IMR-90 (cell line): ENCODE results near the gene MTAP. TPM values are rescaled to one million over a fixed set of nuclear protein-coding genes. Genes with fewer than 3 reads are reported as not detected.
A peak's percentile ranks its signal among the peaks of the same experiment; 100 is the strongest.

Experiments used
- ATAC-seq: fragments of 200-7000 bp; cut with Tn5 transposase; 2 replicates; pipeline ENCODE4 v1.9.1; 2020; ENCODE audit warnings: low read depth, mild to moderate bottlenecking, moderate library complexity
- BruUV-seq: library from RNA; stranded (reverse); fragments of 400-500 nt; replicated peaks from 2 replicates; lab custom pipeline; 2021; lab: Mats Ljungman, UMichigan
- CTCF ChIA-PET: fragments of 300-600 bp; formaldehyde crosslinking; extraction: SDS; loops from one replicate; lab custom pipeline; 2021; ENCODE audit warnings: antibody characterized with exemption; lab: Yijun Ruan, JAX
- POLR2A ChIA-PET: fragments of 300-600 bp; sonication (Branson Sonifier 250); formaldehyde crosslinking; loops from one replicate; lab custom pipeline; 2022; ENCODE audit warnings: antibody characterized with exemption; ENCODE audit not compliant: unreplicated experiment; lab: Charles Lee
- DNase-seq: peaks from one replicate; pipeline ENCODE4 v3.0.0; 2013
- H2AFZ ChIP-seq: replicated peaks from 2 replicates; pipeline ENCODE3; 2013; ENCODE audit warnings: low read length, mild to moderate bottlenecking; ENCODE audit not compliant: poor library complexity
- H2AK5ac ChIP-seq: 2 replicates; pipeline ENCODE4 v1.6.1; 2013; ENCODE audit warnings: low read depth, low read length, inconsistent platforms
- H2AK9ac ChIP-seq: replicated peaks from 2 replicates; pipeline ENCODE3; 2013; ENCODE audit warnings: mild to moderate bottlenecking, low read depth, low read length, moderate library complexity; ENCODE audit not compliant: poor library complexity
- H2BK120ac ChIP-seq: 2 replicates; pipeline ENCODE4 v1.6.1; 2013; ENCODE audit warnings: low read depth, low read length, inconsistent platforms
- H2BK15ac ChIP-seq: 3 replicates; pipeline ENCODE4 v1.6.1; 2013; ENCODE audit warnings: low read depth, low read length, inconsistent platforms
- H2BK20ac ChIP-seq: 2 replicates; pipeline ENCODE4 v1.6.1; 2013; ENCODE audit warnings: low read depth, mild to moderate bottlenecking, inconsistent platforms, low read length, moderate library complexity
- H2BK5ac ChIP-seq: 2 replicates; pipeline ENCODE4 v1.6.1; 2013; ENCODE audit warnings: mild to moderate bottlenecking, low read depth, low read length, inconsistent platforms; ENCODE audit not compliant: poor library complexity, severe bottlenecking
- H3K14ac ChIP-seq: replicated peaks from 2 replicates; pipeline ENCODE4 v1.6.1; 2013; ENCODE audit warnings: low read depth, low read length, inconsistent platforms
- H3K18ac ChIP-seq: 2 replicates; pipeline ENCODE4 v1.6.1; 2013; ENCODE audit warnings: low read depth, low read length, control low read depth
- H3K23ac ChIP-seq: 2 replicates; pipeline ENCODE4 v1.6.1; 2013; ENCODE audit warnings: low read depth, low read length, inconsistent platforms
- H3K27ac ChIP-seq: 2 replicates; pipeline ENCODE4 v1.5.1; 2013; ENCODE audit warnings: mild to moderate bottlenecking, control low read depth, low read length; ENCODE audit not compliant: insufficient read depth
- H3K27me3 ChIP-seq: 2 replicates; pipeline ENCODE4 v1.6.1; 2013; ENCODE audit warnings: low read length; ENCODE audit not compliant: control insufficient read depth, insufficient read depth
- H3K36me3 ChIP-seq: 2 replicates; pipeline ENCODE4 v1.6.1; 2013; ENCODE audit warnings: low read length, mixed read lengths; ENCODE audit not compliant: control insufficient read depth, insufficient read depth
- H3K4ac ChIP-seq: 2 replicates; pipeline ENCODE4 v1.6.1; 2013; ENCODE audit warnings: low read depth, low read length, inconsistent platforms
- H3K4me1 ChIP-seq: 2 replicates; pipeline ENCODE4 v1.6.1; 2013; ENCODE audit warnings: low read length, mixed read lengths; ENCODE audit not compliant: control insufficient read depth, insufficient read depth
- H3K4me2 ChIP-seq: 2 replicates; pipeline ENCODE4 v1.6.1; 2013; ENCODE audit warnings: low read depth, mild to moderate bottlenecking, control low read depth, low read length, moderate library complexity
- H3K4me3 ChIP-seq: 2 replicates; pipeline ENCODE4 v1.5.1; 2013; ENCODE audit warnings: low read depth, mild to moderate bottlenecking, control low read depth, low read length, moderate library complexity; ENCODE audit not compliant: insufficient read depth
- H3K56ac ChIP-seq: 2 replicates; pipeline ENCODE4 v1.6.1; 2013; ENCODE audit warnings: low read length, inconsistent platforms; ENCODE audit not compliant: insufficient read depth; ENCODE audit errors: extremely low read depth
- H3K79me1 ChIP-seq, 2 experiments: 2 replicates each; pipeline ENCODE4 v1.6.1; 2013; ENCODE audit warnings: low read length in 2 of 2, inconsistent platforms in 1 of 2, low read depth in 1 of 2
- H3K9ac ChIP-seq: 2 replicates; pipeline ENCODE4 v1.6.1; 2013; ENCODE audit warnings: low read depth, low read length, control low read depth
- H3K9me1 ChIP-seq: 2 replicates; pipeline ENCODE4 v1.6.1; 2013; ENCODE audit warnings: low read length, inconsistent platforms; ENCODE audit not compliant: insufficient read depth
- H3K9me3 ChIP-seq: 2 replicates; pipeline ENCODE4 v1.6.1; 2013; ENCODE audit warnings: low read length; ENCODE audit not compliant: control insufficient read depth, insufficient read depth
- H4K20me1 ChIP-seq: 2 replicates; pipeline ENCODE4 v1.6.1; 2013; ENCODE audit warnings: low read length, inconsistent platforms; ENCODE audit not compliant: insufficient read depth
- H4K5ac ChIP-seq: 2 replicates; pipeline ENCODE4 v1.6.1; 2013; ENCODE audit warnings: mild to moderate bottlenecking, low read depth, low read length, control low read depth
- H4K8ac ChIP-seq, 2 experiments: 2 replicates each; pipeline ENCODE4 v1.6.1; 2013; ENCODE audit warnings: low read depth in 2 of 2, low read length in 2 of 2, control low read depth in 1 of 2, inconsistent platforms in 1 of 2
- H4K91ac ChIP-seq: 2 replicates; pipeline ENCODE4 v1.6.1; 2013; ENCODE audit warnings: low read depth, low read length, inconsistent platforms; ENCODE audit not compliant: insufficient read depth
- CEBPB ChIP-seq: IDR thresholded peaks from 2 replicates; pipeline ENCODE4 v1.6.1; 2012; ENCODE audit warnings: low read depth, low read length, improper control_type of control experiment
- MAFK ChIP-seq: IDR thresholded peaks from 2 replicates; pipeline ENCODE4 v1.6.1; 2012; ENCODE audit warnings: low read depth, low read length, improper control_type of control experiment
- MAZ ChIP-seq: IDR thresholded peaks from 2 replicates; pipeline ENCODE4 v1.6.1; 2012; ENCODE audit warnings: low read depth, mild to moderate bottlenecking, low read length, improper control_type of control experiment, moderate library complexity, borderline replicate concordance
- RAD21 ChIP-seq: IDR thresholded peaks from 2 replicates; pipeline ENCODE4 v1.6.1; 2012; ENCODE audit warnings: low read length, improper control_type of control experiment
- RCOR1 ChIP-seq: IDR thresholded peaks from 2 replicates; pipeline ENCODE4 v1.6.1; 2012; ENCODE audit warnings: mild to moderate bottlenecking, low read length, improper control_type of control experiment; ENCODE audit not compliant: insufficient replicate concordance
- RFX5 ChIP-seq: IDR thresholded peaks from 2 replicates; pipeline ENCODE4 v1.8.0; 2012; ENCODE audit warnings: low read depth, mild to moderate bottlenecking, low read length, moderate library complexity
- dilution Hi-C: fragments of 300-500 bp; cut with HindIII; formaldehyde crosslinking; loops from one replicate; pipeline ENCODE4 v1.14.3; 2018; ENCODE audit warnings: low sequenced_read_pairs; ENCODE audit not compliant: unreplicated experiment
- in situ Hi-C: fragments of 300-500 bp; cut with MboI; formaldehyde crosslinking; loops from 3 replicates; pipeline ENCODE4 v1.14.3; 2019; ENCODE audit warnings: low sequenced_read_pairs, inconsistent platforms, mixed read lengths
- intact Hi-C: fragments of 100-400 bp; cut with micrococcal nuclease; formaldehyde crosslinking; loops from 2 replicates; pipeline ENCODE4 v1.10.0; 2022
- polyA plus RNA-seq, 3 experiments: library from polyadenylated mRNA; depleted of rRNA; stranded (reverse); fragments of >200 nt; gene quantifications; 2 replicates each; pipeline ENCODE4 v1.2.3, GENCODE V29; 2012; ENCODE audit warnings: low replicate concordance in 1 of 3
- total RNA-seq: library from RNA; depleted of rRNA; stranded (reverse); fragments of >200 nt; gene quantifications from 2 replicates; pipeline ENCODE4 v1.2.3, GENCODE V29; 2012
- TF ChIP-seq, protein P1 (sequence below): fragments of 150-350 bp; IDR thresholded peaks from 2 replicates; pipeline ENCODE4 v1.6.1; 2017; ENCODE audit warnings: mild to moderate bottlenecking, antibody characterized with exemption, low read length, low read depth

Gene MTAP
- total and polyA plus RNA-seq, 2 of the 4 experiments (the other 2 are of a cell fraction) = 15.7 to 50.9 TPM

DNA sequence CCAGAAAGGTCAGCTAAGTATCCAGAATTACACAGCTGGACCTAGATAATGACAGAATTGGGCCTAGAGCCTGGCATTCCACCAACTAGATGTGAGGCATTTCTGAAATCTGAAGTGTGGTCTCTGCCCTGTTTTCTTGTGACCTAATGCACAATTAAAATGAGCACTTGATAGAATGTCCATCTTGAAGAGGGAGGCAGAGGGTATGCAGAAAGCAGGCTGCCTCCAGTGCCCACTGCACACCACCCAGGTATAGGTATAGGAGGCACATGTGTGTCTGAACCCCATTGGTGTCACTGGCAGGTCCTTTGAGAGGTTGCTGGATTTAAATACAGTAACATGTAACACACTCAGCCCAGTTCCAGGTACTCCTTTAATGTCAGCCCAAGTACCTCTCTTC is 2.4 kb downstream of the MTAP start:
- dilution Hi-C loops = no loop called here
- no peak overlapping the region for H2AK5ac ChIP-seq
- peaks cover 7% of the 10 kb centered on the region; the same call in 1 of the 2 replicates for H3K4me1 ChIP-seq
- H2BK5ac ChIP-seq = no peak overlapping the region
- no peak overlapping the region for H4K8ac ChIP-seq
- H2AK9ac ChIP-seq = no peak overlapping the region
- CTCF ChIA-PET = interaction anchor here (0.7 kb wide), 1 partner anchor 203 kb away, joined by 3 read pairs; no protein-coding TSS in a partner anchor
- ATAC-seq (no peak), DNase-seq (no peak)
- peaks cover 21% of the 10 kb centered on the region for H3K9me1 ChIP-seq
- H2BK20ac ChIP-seq = no peak overlapping the region
- TF ChIP-seq, protein P1, sequence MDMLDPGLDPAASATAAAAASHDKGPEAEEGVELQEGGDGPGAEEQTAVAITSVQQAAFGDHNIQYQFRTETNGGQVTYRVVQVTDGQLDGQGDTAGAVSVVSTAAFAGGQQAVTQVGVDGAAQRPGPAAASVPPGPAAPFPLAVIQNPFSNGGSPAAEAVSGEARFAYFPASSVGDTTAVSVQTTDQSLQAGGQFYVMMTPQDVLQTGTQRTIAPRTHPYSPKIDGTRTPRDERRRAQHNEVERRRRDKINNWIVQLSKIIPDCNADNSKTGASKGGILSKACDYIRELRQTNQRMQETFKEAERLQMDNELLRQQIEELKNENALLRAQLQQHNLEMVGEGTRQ = no peak
- no peak for TF ChIP-seq RAD21
- TF ChIP-seq RCOR1 = no peak
- TF ChIP-seq MAFK = no peak
- TF ChIP-seq CEBPB = no peak
- TF ChIP-seq MAZ = no peak
- TF ChIP-seq RFX5 = no peak
- no peak overlapping the region for H3K4me2 ChIP-seq
- H3K14ac ChIP-seq = no peak overlapping the region
- no peak overlapping the region for H3K56ac ChIP-seq
- no peaks in the 10 kb centered on the region for H3K9me3 ChIP-seq
- no peak overlapping the region for H4K5ac ChIP-seq
- peak overlapping the region; percentile 23; the same call in 1 of the 2 replicates for H3K23ac ChIP-seq
- no peak overlapping the region for H3K9ac ChIP-seq
- no TSS peak for BruUV-seq
- in situ Hi-C loops = loop anchor here (25.0 kb wide), 1 partner anchor 308 kb away; no protein-coding TSS in a partner anchor
- intact Hi-C loops = loop anchor here (5.0 kb wide), 1 partner anchor 1083 kb away; no protein-coding TSS in a partner anchor
- peaks cover 20% of the 10 kb centered on the region for H4K20me1 ChIP-seq
- H3K27me3 ChIP-seq = no peaks in the 10 kb centered on the region
- H3K4me3 ChIP-seq = no peak overlapping the region
- no peak overlapping the region for H2BK15ac ChIP-seq
- H2AFZ ChIP-seq = no peak overlapping the region
- H3K27ac ChIP-seq = no peak overlapping the region
- H3K4ac ChIP-seq = no peak overlapping the region
- no peak overlapping the region for H3K18ac ChIP-seq
- H4K91ac ChIP-seq = no peak overlapping the region
- H2BK120ac ChIP-seq = no peak overlapping the region
- POLR2A ChIA-PET = no interaction called here
- H3K36me3 ChIP-seq = peaks cover 5% of the 10 kb centered on the region
- H3K79me1 ChIP-seq = peaks cover 23 to 45% of the 10 kb centered on the region in 2 experiments
